Vagina (tissue), 2 donors: ENCODE data around the gene IL18.

Experiments used
- CTCF ChIP-seq, 3 experiments: fragments of 450-650 bp in 2 of 3; fragments of 200-600 bp in 1 of 3; sonication (generic) in 1 of 3; IDR thresholded peaks; one replicate each; pipeline ENCODE4 v1.5.1; 2017 to 2019; ENCODE audit warnings: antibody characterized with exemption in 3 of 3, mild to moderate bottlenecking in 2 of 3, moderate library complexity in 2 of 3
- POLR2AphosphoS5 ChIP-seq, 2 donors: sonication (generic); formaldehyde crosslinking; IDR thresholded peaks; one replicate each; pipeline ENCODE4 v1.9.0; 2017; ENCODE audit warnings: antibody characterized with exemption in 2 of 2, mild to moderate bottlenecking in 2 of 2, low read depth in 1 of 2; ENCODE audit not compliant: insufficient read depth in 1 of 2

DNA sequence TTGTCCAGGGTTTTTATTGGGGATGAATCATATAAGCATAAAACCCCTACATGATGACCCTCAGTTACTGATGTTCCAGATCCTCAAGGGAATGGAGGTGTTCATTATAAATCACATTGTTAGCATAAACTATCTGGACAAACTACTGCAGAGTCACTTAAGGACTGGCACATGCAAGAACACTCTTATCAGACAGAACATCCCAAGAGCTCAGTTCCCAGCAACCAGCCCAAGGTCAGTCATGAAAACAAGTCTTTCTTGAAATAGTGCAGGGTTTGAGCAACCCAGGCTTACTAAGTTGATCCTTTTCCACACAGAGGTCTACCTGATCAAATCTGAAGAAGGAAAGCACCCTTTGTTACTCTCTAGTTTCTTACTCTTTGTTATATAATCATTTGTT, 48.8 kb upstream of the IL18 start:
- TF ChIP-seq CTCF (IDR thresholded peaks at IDR 0.05) (no peak), POLR2AphosphoS5 (IDR thresholded peaks at IDR 0.05; ENCODE audit: insufficient read depth in 1 of 2, low read depth in 1 of 2) (no peak)
